Measurements from ENCODE around the gene KRT4. TPM values are rescaled to one million over a fixed set of nuclear protein-coding genes. Genes with fewer than 3 reads are reported as not detected.

KRT4 gene
- total RNA-seq, 1 experiment from 2014 or later = not detected

- Histone ChIP-seq H2AFZ (ENCODE audit: low read length) (no peak within 1 kb of the TSS), H3K27me3 (ENCODE audit: low read length) (no peaks in the 10 kb centered on the region), H3K79me2 (ENCODE audit: low read length) (no peaks in the 10 kb centered on the region), H3K9me3 (ENCODE audit: low read length) (no peaks in the 10 kb centered on the region), H3K4me1 (ENCODE audit: low read length) (no peaks in the 10 kb centered on the region), H3K4me2 (ENCODE audit: low read depth, low read length, poor library complexity, severe bottlenecking) (no peak within 1 kb of the TSS), H4K20me1 (ENCODE audit: insufficient read depth, low read depth, low read length) (no peaks in the 10 kb centered on the region; the same call in 1 of the 2 replicates), H3K36me3 (ENCODE audit: insufficient read depth, low read length) (no peaks in the 10 kb centered on the region), H3K4me3 (ENCODE audit: low read length) (no peak within 1 kb of the TSS), H3K27ac (ENCODE audit: low read length) (no peak within 1 kb of the TSS), H3K9ac (ENCODE audit: low read length) (no peak within 1 kb of the TSS), H3K9me2 (replicated peaks; ENCODE audit: insufficient read depth, low read length) (no peaks in the 10 kb centered on the region)
- no peak for DNase-seq
These were observed 20.2 kb upstream of the KRT4 start, which contains the start of gene KRT79 for GRCh38 chr12:52833922-52834726. Gene KRT79 (minus strand): TSS chr12:52834311. CDS start chr12:52834260, 51 bp downstream.

DNA sequence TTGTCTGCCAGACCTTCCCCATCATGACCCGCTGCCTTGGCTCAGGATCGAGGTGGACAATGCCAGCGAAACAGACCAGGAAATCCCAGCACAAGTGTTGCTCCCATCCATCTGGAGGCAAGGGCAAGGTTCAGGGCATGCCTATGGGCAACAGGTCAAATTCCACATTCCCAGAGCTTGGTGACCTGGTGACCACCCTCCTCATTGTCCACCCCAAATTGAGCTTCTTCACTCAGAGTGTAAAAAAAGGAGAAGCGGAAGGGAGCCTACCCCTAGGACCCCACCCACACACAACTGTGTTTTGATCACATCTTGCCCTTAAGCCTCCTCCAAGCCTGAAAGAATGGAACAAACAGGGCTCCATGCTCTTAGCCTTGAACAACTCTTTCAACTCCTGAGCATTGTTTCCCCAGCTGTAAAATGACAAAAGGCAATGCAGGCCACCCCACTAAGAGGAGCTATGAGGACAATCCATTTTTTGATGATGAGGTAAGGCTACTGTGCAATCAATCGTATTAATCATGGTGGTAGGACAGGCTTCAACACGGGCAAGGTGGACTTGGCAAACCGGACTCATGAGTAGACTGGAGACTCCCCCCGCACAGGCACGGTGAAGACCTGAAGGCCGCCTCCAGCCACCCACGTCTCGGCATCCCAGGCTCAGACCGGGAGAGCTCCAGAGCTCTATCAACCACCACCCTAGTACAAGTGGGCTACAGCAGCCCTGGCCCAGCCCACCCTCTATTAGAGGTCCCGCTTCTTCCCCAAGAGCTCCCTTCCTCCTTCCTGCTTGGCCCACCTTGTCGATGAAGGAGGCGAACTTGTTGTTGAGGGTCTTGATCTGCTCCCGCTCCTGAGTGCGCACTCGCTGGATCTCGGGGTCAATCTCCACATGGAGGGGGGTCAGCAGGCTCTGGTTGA lies 19.3 kb upstream of the KRT4 start:
- no peak for DNase-seq
- H3K27ac ChIP-seq (ENCODE audit: low read length) = no peak overlapping the region
- H2AFZ ChIP-seq (ENCODE audit: low read length) = no peak overlapping the region
- no peaks in the 10 kb centered on the region for H3K4me1 ChIP-seq (ENCODE audit: low read length)
- H3K9ac ChIP-seq (ENCODE audit: low read length) = no peak overlapping the region
- H3K9me2 ChIP-seq (replicated peaks; ENCODE audit: insufficient read depth, low read length) = no peaks in the 10 kb centered on the region
- no peaks in the 10 kb centered on the region for H3K9me3 ChIP-seq (ENCODE audit: low read length)
- H3K27me3 ChIP-seq (ENCODE audit: low read length) = no peaks in the 10 kb centered on the region
- H3K36me3 ChIP-seq (ENCODE audit: insufficient read depth, low read length) = no peaks in the 10 kb centered on the region
- H3K79me2 ChIP-seq (ENCODE audit: low read length) = no peaks in the 10 kb centered on the region
- H3K4me3 ChIP-seq (ENCODE audit: low read length) = no peak overlapping the region
- H3K4me2 ChIP-seq (ENCODE audit: low read depth, low read length, poor library complexity, severe bottlenecking) = no peak overlapping the region
- no peaks in the 10 kb centered on the region; the same call in 1 of the 2 replicates for H4K20me1 ChIP-seq (ENCODE audit: insufficient read depth, low read depth, low read length)

- Histone ChIP-seq H3K36me3 (ENCODE audit: insufficient read depth, low read length) (no peaks in the 10 kb centered on the region), H4K20me1 (ENCODE audit: insufficient read depth, low read depth, low read length) (no peaks in the 10 kb centered on the region; the same call in 1 of the 2 replicates), H3K4me3 (ENCODE audit: low read length) (no peak overlapping the region), H3K79me2 (ENCODE audit: low read length) (no peaks in the 10 kb centered on the region), H3K9ac (ENCODE audit: low read length) (no peak overlapping the region), H3K4me2 (ENCODE audit: low read depth, low read length, poor library complexity, severe bottlenecking) (no peak overlapping the region), H3K27ac (ENCODE audit: low read length) (no peak overlapping the region), H3K9me2 (replicated peaks; ENCODE audit: insufficient read depth, low read length) (no peaks in the 10 kb centered on the region), H3K4me1 (ENCODE audit: low read length) (no peaks in the 10 kb centered on the region), H3K27me3 (ENCODE audit: low read length) (no peaks in the 10 kb centered on the region), H3K9me3 (ENCODE audit: low read length) (no peaks in the 10 kb centered on the region), H2AFZ (ENCODE audit: low read length) (no peak overlapping the region)
- no peak for DNase-seq
These were observed 18.5 kb upstream of the KRT4 start for GRCh38 chr12:52832451-52832850.

DNA sequence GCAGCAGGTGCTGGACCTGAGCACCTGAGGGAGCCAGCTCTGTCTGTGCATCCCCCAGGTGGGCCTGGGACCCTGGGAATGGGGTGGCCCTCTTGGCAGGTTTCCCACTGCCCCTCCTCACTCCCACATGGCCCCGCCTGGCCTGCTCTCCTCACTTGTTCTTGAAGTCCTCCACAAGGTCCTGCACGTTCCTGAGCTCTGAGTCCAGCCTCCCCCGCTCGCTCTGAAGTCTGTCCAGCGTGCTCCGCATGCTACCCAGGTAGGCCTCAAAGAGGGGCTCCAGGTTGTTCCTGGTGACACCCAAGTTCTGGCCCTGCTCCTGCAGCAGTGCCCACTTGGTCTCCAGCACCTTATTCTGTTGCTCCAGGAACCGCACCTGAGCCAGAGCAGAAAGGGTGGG lies 17.3 kb upstream of the KRT4 start:
- H3K36me3 ChIP-seq (ENCODE audit: insufficient read depth, low read length) = no peaks in the 10 kb centered on the region
- no peaks in the 10 kb centered on the region for H3K4me1 ChIP-seq (ENCODE audit: low read length)
- no peak overlapping the region for H3K4me2 ChIP-seq (ENCODE audit: low read depth, low read length, poor library complexity, severe bottlenecking)
- H3K9me2 ChIP-seq (replicated peaks; ENCODE audit: insufficient read depth, low read length) = no peaks in the 10 kb centered on the region
- no peaks in the 10 kb centered on the region; the same call in 1 of the 2 replicates for H4K20me1 ChIP-seq (ENCODE audit: insufficient read depth, low read depth, low read length)
- no peak overlapping the region for H3K27ac ChIP-seq (ENCODE audit: low read length)
- no peak overlapping the region for H3K4me3 ChIP-seq (ENCODE audit: low read length)
- no peaks in the 10 kb centered on the region for H3K27me3 ChIP-seq (ENCODE audit: low read length)
- DNase-seq = no peak
- no peak overlapping the region for H3K9ac ChIP-seq (ENCODE audit: low read length)
- no peaks in the 10 kb centered on the region for H3K79me2 ChIP-seq (ENCODE audit: low read length)
- no peak overlapping the region for H2AFZ ChIP-seq (ENCODE audit: low read length)
- no peaks in the 10 kb centered on the region for H3K9me3 ChIP-seq (ENCODE audit: low read length)

DNA sequence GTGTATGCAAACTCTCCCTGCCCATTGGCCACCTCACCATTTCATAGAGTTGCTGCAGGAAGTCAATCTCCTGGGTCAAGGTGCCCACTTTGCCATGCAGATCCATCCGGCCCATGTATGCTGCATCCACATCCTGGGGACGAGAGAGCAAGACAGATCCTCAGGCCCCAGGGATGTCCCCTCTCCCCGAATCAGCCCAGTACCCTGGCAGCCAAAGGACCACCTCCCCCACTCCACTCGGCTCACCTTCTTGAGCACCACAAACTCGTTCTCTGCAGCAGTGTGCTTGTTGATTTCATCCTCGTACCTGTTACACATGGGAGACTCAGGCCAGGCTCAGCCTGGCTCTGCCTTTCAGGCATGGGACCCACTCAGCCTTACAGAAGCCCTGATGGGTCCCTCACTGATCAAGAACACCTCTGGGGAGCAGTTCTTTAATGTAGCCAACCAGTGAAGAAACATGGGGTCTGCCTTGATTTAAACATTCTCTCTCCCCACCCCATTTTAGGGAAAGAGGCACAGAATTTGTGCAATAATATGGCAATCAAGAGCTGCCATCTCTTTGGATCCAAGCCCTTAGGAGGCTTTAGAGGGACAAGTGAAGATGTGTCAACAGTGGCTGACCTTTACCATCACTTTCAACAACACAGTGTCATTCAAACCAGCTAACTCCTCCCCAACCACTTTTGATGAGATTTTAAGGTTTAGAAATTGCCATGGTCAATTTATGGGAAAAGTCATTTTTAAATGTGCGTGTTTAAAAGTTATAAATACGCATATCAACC lies 16.3 kb upstream of the KRT4 start:
- no peak overlapping the region for H3K4me3 ChIP-seq (ENCODE audit: low read length)
- no peak overlapping the region for H3K27ac ChIP-seq (ENCODE audit: low read length)
- H3K4me2 ChIP-seq (ENCODE audit: low read depth, low read length, poor library complexity, severe bottlenecking) = no peak overlapping the region
- H3K9ac ChIP-seq (ENCODE audit: low read length) = no peak overlapping the region
- H3K79me2 ChIP-seq (ENCODE audit: low read length) = no peaks in the 10 kb centered on the region
- no peaks in the 10 kb centered on the region for H3K9me2 ChIP-seq (replicated peaks; ENCODE audit: insufficient read depth, low read length)
- no peaks in the 10 kb centered on the region for H3K36me3 ChIP-seq (ENCODE audit: insufficient read depth, low read length)
- no peak for DNase-seq
- no peaks in the 10 kb centered on the region for H3K27me3 ChIP-seq (ENCODE audit: low read length)
- H2AFZ ChIP-seq (ENCODE audit: low read length) = no peak overlapping the region
- H4K20me1 ChIP-seq (ENCODE audit: insufficient read depth, low read depth, low read length) = no peaks in the 10 kb centered on the region
- no peaks in the 10 kb centered on the region for H3K4me1 ChIP-seq (ENCODE audit: low read length)
- no peaks in the 10 kb centered on the region for H3K9me3 ChIP-seq (ENCODE audit: low read length)

DNA sequence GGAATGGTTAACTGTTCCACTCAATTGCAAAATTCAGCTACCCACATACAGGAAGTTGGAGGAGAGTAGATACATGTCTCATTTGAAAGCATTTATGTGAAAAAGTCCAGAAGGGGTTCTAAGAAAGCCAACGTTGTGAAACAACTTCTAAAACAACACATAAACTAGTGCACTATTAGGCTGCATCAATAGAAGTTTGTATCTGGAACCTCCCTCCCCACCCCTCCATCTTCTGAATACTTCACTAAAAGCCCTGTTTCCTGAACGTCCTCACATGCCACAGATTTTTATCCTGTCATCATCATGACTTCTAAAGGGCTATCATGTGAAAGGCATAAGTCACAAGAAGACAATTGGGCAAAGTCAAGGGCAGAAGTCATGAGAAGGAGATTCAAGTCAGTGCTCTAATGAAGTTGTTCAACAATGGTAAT lies 14.7 kb upstream of the KRT4 start:
- Histone ChIP-seq H3K79me2 (ENCODE audit: low read length) (no peaks in the 10 kb centered on the region), H3K36me3 (ENCODE audit: insufficient read depth, low read length) (no peaks in the 10 kb centered on the region), H3K4me1 (ENCODE audit: low read length) (no peaks in the 10 kb centered on the region), H3K27me3 (ENCODE audit: low read length) (no peaks in the 10 kb centered on the region), H3K4me3 (ENCODE audit: low read length) (no peak overlapping the region), H3K9ac (ENCODE audit: low read length) (no peak overlapping the region), H3K9me3 (ENCODE audit: low read length) (no peaks in the 10 kb centered on the region), H3K27ac (ENCODE audit: low read length) (no peak overlapping the region), H2AFZ (ENCODE audit: low read length) (no peak overlapping the region), H3K9me2 (replicated peaks; ENCODE audit: insufficient read depth, low read length) (no peaks in the 10 kb centered on the region), H4K20me1 (ENCODE audit: insufficient read depth, low read depth, low read length) (no peaks in the 10 kb centered on the region), H3K4me2 (ENCODE audit: low read depth, low read length, poor library complexity, severe bottlenecking) (no peak overlapping the region)
- DNase-seq = no peak

DNA sequence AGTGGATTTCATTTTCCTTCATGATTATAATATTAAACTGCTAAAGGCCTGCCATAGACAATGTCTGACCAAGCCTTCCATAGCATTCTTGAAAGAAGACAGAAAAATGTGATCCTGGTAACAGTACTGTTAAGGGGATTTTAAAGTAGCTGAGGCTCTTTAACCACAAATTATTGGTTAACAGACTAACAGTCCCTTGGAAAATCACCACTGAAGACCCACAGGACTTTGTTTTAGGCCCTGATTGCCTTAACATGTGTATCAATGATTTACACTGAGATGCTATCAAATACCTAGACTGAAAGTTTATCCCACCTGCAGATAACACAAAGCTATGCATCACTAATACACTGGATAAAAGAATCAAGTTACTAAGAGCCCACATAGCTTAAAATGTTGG lies 14.2 kb upstream of the KRT4 start:
- Histone ChIP-seq H3K9ac (ENCODE audit: low read length) (no peak overlapping the region), H3K9me2 (replicated peaks; ENCODE audit: insufficient read depth, low read length) (no peaks in the 10 kb centered on the region), H3K36me3 (ENCODE audit: insufficient read depth, low read length) (no peaks in the 10 kb centered on the region), H2AFZ (ENCODE audit: low read length) (no peak overlapping the region), H3K27ac (ENCODE audit: low read length) (no peak overlapping the region), H3K4me1 (ENCODE audit: low read length) (no peaks in the 10 kb centered on the region), H3K79me2 (ENCODE audit: low read length) (no peaks in the 10 kb centered on the region), H3K4me3 (ENCODE audit: low read length) (no peak overlapping the region), H4K20me1 (ENCODE audit: insufficient read depth, low read depth, low read length) (no peaks in the 10 kb centered on the region), H3K4me2 (ENCODE audit: low read depth, low read length, poor library complexity, severe bottlenecking) (no peak overlapping the region), H3K27me3 (ENCODE audit: low read length) (no peaks in the 10 kb centered on the region), H3K9me3 (ENCODE audit: low read length) (no peaks in the 10 kb centered on the region)
- DNase-seq = no peak

All from Karpas-422 (cell line).